ENCODE results near the gene TEX2. TPM values are rescaled to one million over a fixed set of nuclear protein-coding genes. Genes with fewer than 3 reads are reported as not detected.

The TEX2 gene
- total and polyA plus RNA-seq, 9 of the 15 experiments (the other 6 are each of a cell fraction or from before 2014, with no cell fraction given), result 4.1 to 27.6 (median 19.3) TPM

GRCh38 chr17:64261417-64262145 lies 1.5 kb downstream of the TEX2 start:
- DNase-seq (ENCODE audit: extremely low read depth in 1 of 4, low spot score in 3 of 4) (peak in 2 of 4 experiments; percentile 45 to 61), ATAC-seq (peak; percentile 30), FAIRE-seq (peak; percentile 73)
- ChIA-PET CTCF (ENCODE audit: low intra/inter-chr PET ratio) (no interaction called here), POLR2A (interaction anchor here (1.0 kb wide), 1 partner anchor 115 kb away, joined by 3 read pairs; no protein-coding TSS in a partner anchor)
- Histone ChIP-seq H3K4me2 (ENCODE audit: insufficient read depth, low read length) (peak overlapping the region; percentile 87), H3K9me3 (replicated peaks; ENCODE audit: control insufficient read depth, insufficient read depth, low read depth, low read length) (no peaks in the 10 kb centered on the region; the same call in 1 of the 2 replicates), H3K4me1 (replicated peaks in 1 of 2; ENCODE audit: control insufficient read depth in 2 of 2, insufficient read depth in 2 of 2, low read length in 2 of 2) (peaks cover 11 to 30% of the 10 kb centered on the region in 2 experiments; a peak in 4 of 5 replicates), H3K79me2 (ENCODE audit: control insufficient read depth, insufficient read depth, low read length) (peaks cover 62% of the 10 kb centered on the region), H3K27me3 (ENCODE audit: control insufficient read depth in 2 of 2, insufficient read depth in 2 of 2, low read length in 2 of 2) (peaks cover 0 to 3% of the 10 kb centered on the region in 2 experiments; a peak in 1 of 5 replicates), H2AFZ (ENCODE audit: low read depth, low read length) (peak overlapping the region; percentile 68), H3K9ac (ENCODE audit: insufficient read depth in 1 of 2, low read depth in 2 of 2, low read length in 2 of 2) (peak overlapping the region; percentile 72 to 93; a peak in 3 of 4 replicates), H3K4me3 (peak overlapping the region; percentile 94), H4K20me1 (replicated peaks; ENCODE audit: control insufficient read depth, insufficient read depth, low read length) (peaks cover 6% of the 10 kb centered on the region; the same call in 1 of the 2 replicates), H3K36me3 (ENCODE audit: control insufficient read depth, insufficient read depth, low read length) (peaks cover 5% of the 10 kb centered on the region; the same call in 1 of the 3 replicates), H3K9me1 (ENCODE audit: control insufficient read depth, insufficient read depth, low read length) (no peaks in the 10 kb centered on the region), H3K27ac (ENCODE audit: extremely low read depth, low read depth, low read length) (peak overlapping the region; percentile 68)
- WGBS (ENCODE audit: insufficient coverage, low coverage, missing lambda C conversion rate), result 4% methylated on average over 6 of the region's 6 CpGs
- BruUV-seq (replicated peaks), result no TSS peak
- intact Hi-C loops (cut with micrococcal nuclease), result loop anchor here (5.0 kb wide), 2 partner anchors 49 to 114 kb away; no protein-coding TSS in a partner anchor
- in situ Hi-C loops (cut with MboI), result no loop called here
- TF ChIP-seq HMBOX1 (IDR thresholded peaks at IDR 0.05), result peak; percentile 62
- TF ChIP-seq ZNF253 (CRISPR knock-in tag; conservative IDR thresholded peaks at IDR 0.05), result no peak
- peak; percentile 71 for TF ChIP-seq TEAD4 (IDR thresholded peaks at IDR 0.05; ENCODE audit: low read length)
- TF ChIP-seq TEAD4 (CRISPR knock-in tag; IDR thresholded peaks at IDR 0.05; ENCODE audit: borderline replicate concordance), result no peak
- TF ChIP-seq EP300 (IDR thresholded peaks at IDR 0.05; ENCODE audit: low read length), result peak; percentile 50; the same call in 1 of the 2 replicates
- peak; percentile 37; the same call in 1 of the 2 replicates for TF ChIP-seq NFIC (IDR thresholded peaks at IDR 0.05)
- peak; percentile 70 for TF ChIP-seq TCF3 (CRISPR knock-in tag; IDR thresholded peaks at IDR 0.05)
- no peak for TF ChIP-seq ZNF324 (CRISPR knock-in tag; IDR thresholded peaks at IDR 0.05)
- TF ChIP-seq OTX1 (CRISPR knock-in tag; IDR thresholded peaks at IDR 0.05), result no peak
- peak; percentile 26; the same call in 1 of the 2 replicates for TF ChIP-seq KLF16 (IDR thresholded peaks at IDR 0.05)
- TF ChIP-seq POLR2G (IDR thresholded peaks at IDR 0.05; ENCODE audit: low read depth, low read length), result no peak
- no peak for TF ChIP-seq HNRNPH1 (optimal IDR thresholded peaks at IDR 0.05; ENCODE audit: low read depth, low read length)
- TF ChIP-seq CBFA2T3 (IDR thresholded peaks at IDR 0.05), result peak; percentile 87
- peak; percentile 63; the same call in 1 of the 2 replicates for TF ChIP-seq TAL1 (IDR thresholded peaks at IDR 0.05)
- TF ChIP-seq FIP1L1 (IDR thresholded peaks at IDR 0.05; ENCODE audit: low read depth, low read length, poor library complexity, severe bottlenecking), result no peak
- TF ChIP-seq FOXK2 (conservative IDR thresholded peaks at IDR 0.05 in 1 of 2, IDR thresholded peaks at IDR 0.05 in 1 of 2; ENCODE audit: low read depth in 2 of 2), result peak; percentile 46 to 59; a peak in 2 of 4 replicates
- 0 out of 2 replicates have a peak, but pooled peaks have one; percentile 58 for TF ChIP-seq L3MBTL2 (IDR thresholded peaks at IDR 0.05)
- no peak for TF ChIP-seq MAZ (CRISPR knock-in tag; conservative IDR thresholded peaks at IDR 0.05 in 1 of 2, IDR thresholded peaks at IDR 0.05 in 1 of 2)
- no peak for TF ChIP-seq ZNF507 (tag; conservative IDR thresholded peaks at IDR 0.05)
- peak; percentile 31; the same call in 1 of the 2 replicates for TF ChIP-seq FOXM1 (IDR thresholded peaks at IDR 0.05; ENCODE audit: low read depth)
- no peak for TF ChIP-seq FOXM1 (CRISPR knock-in tag; IDR thresholded peaks at IDR 0.05; ENCODE audit: low read depth)
- peak; percentile 73 for TF ChIP-seq CBFA2T2 (conservative IDR thresholded peaks at IDR 0.05)
- no peak for TF ChIP-seq NCOA2 (IDR thresholded peaks at IDR 0.05; ENCODE audit: partially characterized antibody in 2 of 2)
